ENCODE measurements around the gene SCUBE3.

GRCh38 chr6:35244551-35244950 lies 30.8 kb downstream of the SCUBE3 start:
- TF ChIP-seq, protein P1, sequence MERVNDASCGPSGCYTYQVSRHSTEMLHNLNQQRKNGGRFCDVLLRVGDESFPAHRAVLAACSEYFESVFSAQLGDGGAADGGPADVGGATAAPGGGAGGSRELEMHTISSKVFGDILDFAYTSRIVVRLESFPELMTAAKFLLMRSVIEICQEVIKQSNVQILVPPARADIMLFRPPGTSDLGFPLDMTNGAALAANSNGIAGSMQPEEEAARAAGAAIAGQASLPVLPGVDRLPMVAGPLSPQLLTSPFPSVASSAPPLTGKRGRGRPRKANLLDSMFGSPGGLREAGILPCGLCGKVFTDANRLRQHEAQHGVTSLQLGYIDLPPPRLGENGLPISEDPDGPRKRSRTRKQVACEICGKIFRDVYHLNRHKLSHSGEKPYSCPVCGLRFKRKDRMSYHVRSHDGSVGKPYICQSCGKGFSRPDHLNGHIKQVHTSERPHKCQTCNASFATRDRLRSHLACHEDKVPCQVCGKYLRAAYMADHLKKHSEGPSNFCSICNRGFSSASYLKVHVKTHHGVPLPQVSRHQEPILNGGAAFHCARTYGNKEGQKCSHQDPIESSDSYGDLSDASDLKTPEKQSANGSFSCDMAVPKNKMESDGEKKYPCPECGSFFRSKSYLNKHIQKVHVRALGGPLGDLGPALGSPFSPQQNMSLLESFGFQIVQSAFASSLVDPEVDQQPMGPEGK (CRISPR knock-in tag; IDR thresholded peaks at IDR 0.05; ENCODE audit: borderline replicate concordance): no peak
- no peak for TF ChIP-seq ZNF70 (CRISPR knock-in tag; IDR thresholded peaks at IDR 0.05)
- no peak for TF ChIP-seq BACH2 (CRISPR knock-in tag; IDR thresholded peaks at IDR 0.05; ENCODE audit: borderline replicate concordance)
- TF ChIP-seq ARNTL (CRISPR knock-in tag; IDR thresholded peaks at IDR 0.05; ENCODE audit: borderline replicate concordance, low read depth): no peak
- TF ChIP-seq POU6F1 (CRISPR knock-in tag; IDR thresholded peaks at IDR 0.05; ENCODE audit: borderline replicate concordance, low read depth): no peak
- TF ChIP-seq SNAI2 (CRISPR knock-in tag; IDR thresholded peaks at IDR 0.05): no peak
- TF ChIP-seq ZNF8 (CRISPR knock-in tag; IDR thresholded peaks at IDR 0.05): no peak
- TF ChIP-seq ZFP30 (CRISPR knock-in tag; IDR thresholded peaks at IDR 0.05): no peak
- no peak for TF ChIP-seq GLIS3 (CRISPR knock-in tag; IDR thresholded peaks at IDR 0.05)
- TF ChIP-seq, protein P2, sequence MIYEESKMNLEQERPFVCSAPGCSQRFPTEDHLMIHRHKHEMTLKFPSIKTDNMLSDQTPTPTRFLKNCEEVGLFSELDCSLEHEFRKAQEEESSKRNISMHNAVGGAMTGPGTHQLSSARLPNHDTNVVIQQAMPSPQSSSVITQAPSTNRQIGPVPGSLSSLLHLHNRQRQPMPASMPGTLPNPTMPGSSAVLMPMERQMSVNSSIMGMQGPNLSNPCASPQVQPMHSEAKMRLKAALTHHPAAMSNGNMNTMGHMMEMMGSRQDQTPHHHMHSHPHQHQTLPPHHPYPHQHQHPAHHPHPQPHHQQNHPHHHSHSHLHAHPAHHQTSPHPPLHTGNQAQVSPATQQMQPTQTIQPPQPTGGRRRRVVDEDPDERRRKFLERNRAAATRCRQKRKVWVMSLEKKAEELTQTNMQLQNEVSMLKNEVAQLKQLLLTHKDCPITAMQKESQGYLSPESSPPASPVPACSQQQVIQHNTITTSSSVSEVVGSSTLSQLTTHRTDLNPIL (CRISPR knock-in tag; IDR thresholded peaks at IDR 0.05; ENCODE audit: low read depth): no peak
- TF ChIP-seq ZNF565 (CRISPR knock-in tag; conservative IDR thresholded peaks at IDR 0.05; ENCODE audit: low read depth): no peak
- TF ChIP-seq, protein P3, sequence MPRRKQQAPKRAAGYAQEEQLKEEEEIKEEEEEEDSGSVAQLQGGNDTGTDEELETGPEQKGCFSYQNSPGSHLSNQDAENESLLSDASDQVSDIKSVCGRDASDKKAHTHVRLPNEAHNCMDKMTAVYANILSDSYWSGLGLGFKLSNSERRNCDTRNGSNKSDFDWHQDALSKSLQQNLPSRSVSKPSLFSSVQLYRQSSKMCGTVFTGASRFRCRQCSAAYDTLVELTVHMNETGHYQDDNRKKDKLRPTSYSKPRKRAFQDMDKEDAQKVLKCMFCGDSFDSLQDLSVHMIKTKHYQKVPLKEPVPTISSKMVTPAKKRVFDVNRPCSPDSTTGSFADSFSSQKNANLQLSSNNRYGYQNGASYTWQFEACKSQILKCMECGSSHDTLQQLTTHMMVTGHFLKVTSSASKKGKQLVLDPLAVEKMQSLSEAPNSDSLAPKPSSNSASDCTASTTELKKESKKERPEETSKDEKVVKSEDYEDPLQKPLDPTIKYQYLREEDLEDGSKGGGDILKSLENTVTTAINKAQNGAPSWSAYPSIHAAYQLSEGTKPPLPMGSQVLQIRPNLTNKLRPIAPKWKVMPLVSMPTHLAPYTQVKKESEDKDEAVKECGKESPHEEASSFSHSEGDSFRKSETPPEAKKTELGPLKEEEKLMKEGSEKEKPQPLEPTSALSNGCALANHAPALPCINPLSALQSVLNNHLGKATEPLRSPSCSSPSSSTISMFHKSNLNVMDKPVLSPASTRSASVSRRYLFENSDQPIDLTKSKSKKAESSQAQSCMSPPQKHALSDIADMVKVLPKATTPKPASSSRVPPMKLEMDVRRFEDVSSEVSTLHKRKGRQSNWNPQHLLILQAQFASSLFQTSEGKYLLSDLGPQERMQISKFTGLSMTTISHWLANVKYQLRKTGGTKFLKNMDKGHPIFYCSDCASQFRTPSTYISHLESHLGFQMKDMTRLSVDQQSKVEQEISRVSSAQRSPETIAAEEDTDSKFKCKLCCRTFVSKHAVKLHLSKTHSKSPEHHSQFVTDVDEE (CRISPR knock-in tag; IDR thresholded peaks at IDR 0.05): no peak

Measured in SK-N-SH treated with all-trans-retinoic acid at 6 μM for 48 hours (cell line).